ENCODE data around the gene DLX4.

DLX4 gene

DNA sequence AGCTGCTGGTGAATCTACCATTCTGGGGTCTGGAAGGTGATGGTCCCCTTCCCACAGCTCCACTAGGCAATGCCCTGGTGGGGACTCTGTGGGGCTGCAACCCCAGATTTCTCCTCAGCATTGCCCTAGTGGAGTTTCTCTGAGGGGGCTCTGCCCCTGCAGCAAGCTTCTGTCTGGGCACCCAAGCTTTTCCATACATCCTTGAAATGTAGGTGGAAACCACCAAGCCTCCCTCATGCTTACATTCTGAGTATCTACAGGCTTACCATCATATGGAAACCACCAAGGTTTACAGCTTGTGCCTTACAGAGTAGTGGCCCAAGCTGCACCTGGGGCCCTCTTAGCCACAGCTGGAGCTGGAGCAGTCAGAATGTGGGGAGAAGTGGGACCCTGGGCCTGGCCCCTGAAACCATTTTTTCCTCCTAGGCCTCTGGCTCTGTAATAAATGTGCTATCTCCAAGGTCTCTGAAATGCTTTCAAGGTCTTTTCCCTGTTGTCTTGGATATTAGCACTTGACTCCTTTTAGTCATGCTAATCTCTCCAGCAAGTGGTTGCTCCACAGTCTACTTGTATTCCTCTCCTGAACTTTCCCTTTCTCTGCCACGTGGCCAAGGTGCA lies 45.6 kb downstream of the DLX4 start:
- Histone ChIP-seq H3K9me3 (ENCODE audit: control insufficient read depth, low read length) (no peaks in the 10 kb centered on the region), H3K27me3 (ENCODE audit: control insufficient read depth, insufficient read depth, low read length) (no peaks in the 10 kb centered on the region), H3K4me3 (ENCODE audit: low read length) (no peak overlapping the region), H3K9ac (ENCODE audit: low read length) (no peak overlapping the region), H3K36me3 (ENCODE audit: control insufficient read depth, insufficient read depth, low read length) (no peaks in the 10 kb centered on the region), H3K4me1 (ENCODE audit: control insufficient read depth, insufficient read depth, low read length) (no peaks in the 10 kb centered on the region)

DNA sequence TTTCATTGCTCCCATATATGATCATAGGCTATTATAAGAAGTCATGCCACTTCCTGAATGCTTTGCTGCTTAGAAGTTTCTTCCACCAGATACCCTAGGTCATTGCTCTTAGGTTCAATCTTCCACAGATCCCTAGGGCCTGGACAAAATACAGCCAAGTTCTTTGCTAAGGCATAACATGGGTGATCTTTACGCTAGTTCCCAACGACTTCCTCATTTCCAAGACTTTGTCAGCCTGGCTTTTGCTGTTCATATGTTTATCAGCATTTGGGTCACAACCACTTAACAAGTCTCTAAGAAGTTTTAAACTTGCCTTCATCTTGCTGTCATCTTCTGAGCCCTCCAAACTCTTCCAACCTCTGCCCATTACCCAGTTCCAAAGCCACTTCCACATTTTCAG lies 46.2 kb downstream of the DLX4 start:
- no peaks in the 10 kb centered on the region for H3K36me3 ChIP-seq (ENCODE audit: control insufficient read depth, insufficient read depth, low read length)
- no peaks in the 10 kb centered on the region for H3K27me3 ChIP-seq (ENCODE audit: control insufficient read depth, insufficient read depth, low read length)
- H3K9ac ChIP-seq (ENCODE audit: low read length), result no peak overlapping the region
- H3K4me3 ChIP-seq (ENCODE audit: low read length), result no peak overlapping the region
- no peaks in the 10 kb centered on the region for H3K4me1 ChIP-seq (ENCODE audit: control insufficient read depth, insufficient read depth, low read length)
- H3K9me3 ChIP-seq (ENCODE audit: control insufficient read depth, low read length), result no peaks in the 10 kb centered on the region

DNA sequence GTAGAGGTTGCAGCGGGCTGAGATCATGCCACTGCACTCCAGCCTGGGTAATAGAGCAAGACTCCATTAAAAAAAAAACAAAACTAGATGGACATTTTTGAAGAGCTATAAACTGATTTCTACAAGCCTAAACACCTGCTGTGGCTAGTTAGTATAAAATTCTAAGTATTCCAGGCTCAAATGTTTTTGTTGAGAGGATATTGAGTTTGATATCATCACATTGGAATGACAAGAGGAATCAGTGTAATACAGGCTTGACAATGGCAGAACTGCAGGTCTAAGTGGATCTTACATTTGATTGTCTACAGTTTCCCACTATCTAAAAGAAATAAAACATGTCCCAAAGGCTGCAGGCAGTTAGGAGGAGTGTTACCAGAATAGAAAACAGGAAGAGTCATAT lies 49.9 kb downstream of the DLX4 start:
- Histone ChIP-seq H3K9me3 (ENCODE audit: control insufficient read depth, low read length) (no peaks in the 10 kb centered on the region), H3K27me3 (ENCODE audit: control insufficient read depth, insufficient read depth, low read length) (no peaks in the 10 kb centered on the region), H3K9ac (ENCODE audit: low read length) (no peak overlapping the region), H3K4me3 (ENCODE audit: low read length) (no peak overlapping the region), H3K36me3 (ENCODE audit: control insufficient read depth, insufficient read depth, low read length) (no peaks in the 10 kb centered on the region), H3K4me1 (ENCODE audit: control insufficient read depth, insufficient read depth, low read length) (no peaks in the 10 kb centered on the region)

DNA sequence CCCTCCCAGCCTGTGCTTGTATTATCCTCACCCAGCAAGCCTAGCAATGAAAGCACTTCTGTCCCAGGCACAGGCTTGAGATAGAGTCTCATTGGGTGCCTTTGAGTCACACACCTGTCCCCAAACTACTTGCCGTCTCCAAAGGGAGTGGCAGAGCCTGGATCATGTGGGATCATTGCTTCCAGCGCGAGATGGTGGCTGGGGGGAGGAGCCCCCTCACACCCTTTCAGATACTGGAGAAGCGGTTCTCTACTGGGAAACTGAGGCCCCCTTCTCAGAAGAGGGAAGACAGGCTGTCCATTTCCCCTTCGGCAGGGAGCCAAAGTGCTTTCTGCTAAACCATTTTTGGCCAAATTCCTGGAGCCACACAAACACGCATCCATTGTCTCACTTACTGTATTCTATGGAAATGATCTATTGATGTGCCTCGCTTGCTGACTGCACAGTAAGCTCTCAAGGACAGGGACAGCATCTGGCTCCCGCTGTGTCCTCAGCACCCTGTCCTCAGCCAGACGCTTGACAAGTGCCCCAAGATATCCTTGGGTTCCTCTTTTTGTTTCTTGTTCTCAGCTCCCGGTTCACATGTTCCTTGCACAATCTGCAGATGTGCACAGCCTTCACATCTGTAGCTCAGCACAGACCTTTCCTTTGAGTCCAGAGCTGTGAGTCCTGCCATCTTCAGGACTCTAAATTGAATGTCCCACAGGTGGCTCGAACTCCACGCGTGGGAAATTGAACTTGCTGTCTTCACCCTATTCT lies 52.0 kb downstream of the DLX4 start:
- Histone ChIP-seq H3K36me3 (ENCODE audit: control insufficient read depth, insufficient read depth, low read length) (no peaks in the 10 kb centered on the region), H3K4me3 (ENCODE audit: low read length) (no peak overlapping the region), H3K4me1 (ENCODE audit: control insufficient read depth, insufficient read depth, low read length) (no peaks in the 10 kb centered on the region), H3K9me3 (ENCODE audit: control insufficient read depth, low read length) (no peaks in the 10 kb centered on the region), H3K9ac (ENCODE audit: low read length) (no peak overlapping the region), H3K27me3 (ENCODE audit: control insufficient read depth, insufficient read depth, low read length) (no peaks in the 10 kb centered on the region)

DNA sequence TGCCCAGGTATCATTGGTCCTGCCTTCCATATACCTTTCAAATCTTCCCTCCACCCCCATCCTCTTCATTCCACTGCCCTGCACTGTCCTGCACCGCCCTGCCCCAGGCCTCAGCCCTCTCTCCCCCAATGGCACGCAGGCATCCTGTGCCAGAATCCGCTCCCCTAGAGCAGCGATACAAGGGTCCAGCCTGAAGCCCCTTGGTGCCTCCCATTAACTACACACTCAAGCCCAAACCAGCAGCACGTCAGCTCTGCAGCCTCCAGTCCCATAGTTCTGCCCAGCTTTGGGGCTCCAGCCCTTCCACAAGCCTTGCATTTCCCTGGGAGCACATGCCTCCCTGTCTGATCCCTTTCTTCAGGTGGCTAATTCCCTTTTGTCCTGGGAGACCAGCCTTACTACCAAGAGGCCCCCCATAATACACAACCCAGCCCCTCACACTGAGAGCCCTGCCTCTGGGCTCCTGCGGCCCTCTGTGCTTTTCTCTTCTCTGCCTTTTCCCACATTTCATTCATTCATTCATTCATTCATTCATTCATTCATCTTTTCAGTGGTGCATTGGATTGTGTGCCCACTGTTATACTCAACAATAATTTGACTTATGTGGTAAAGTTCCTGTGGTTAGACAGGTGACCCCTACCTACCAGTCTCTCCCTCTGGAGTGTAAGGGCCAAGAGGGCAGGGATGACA lies 52.8 kb downstream of the DLX4 start:
- Histone ChIP-seq H3K27me3 (ENCODE audit: control insufficient read depth, insufficient read depth, low read length) (no peaks in the 10 kb centered on the region), H3K9me3 (ENCODE audit: control insufficient read depth, low read length) (no peaks in the 10 kb centered on the region), H3K9ac (ENCODE audit: low read length) (no peak overlapping the region), H3K36me3 (ENCODE audit: control insufficient read depth, insufficient read depth, low read length) (no peaks in the 10 kb centered on the region), H3K4me1 (ENCODE audit: control insufficient read depth, insufficient read depth, low read length) (no peaks in the 10 kb centered on the region), H3K4me3 (ENCODE audit: low read length) (no peak overlapping the region)

DNA sequence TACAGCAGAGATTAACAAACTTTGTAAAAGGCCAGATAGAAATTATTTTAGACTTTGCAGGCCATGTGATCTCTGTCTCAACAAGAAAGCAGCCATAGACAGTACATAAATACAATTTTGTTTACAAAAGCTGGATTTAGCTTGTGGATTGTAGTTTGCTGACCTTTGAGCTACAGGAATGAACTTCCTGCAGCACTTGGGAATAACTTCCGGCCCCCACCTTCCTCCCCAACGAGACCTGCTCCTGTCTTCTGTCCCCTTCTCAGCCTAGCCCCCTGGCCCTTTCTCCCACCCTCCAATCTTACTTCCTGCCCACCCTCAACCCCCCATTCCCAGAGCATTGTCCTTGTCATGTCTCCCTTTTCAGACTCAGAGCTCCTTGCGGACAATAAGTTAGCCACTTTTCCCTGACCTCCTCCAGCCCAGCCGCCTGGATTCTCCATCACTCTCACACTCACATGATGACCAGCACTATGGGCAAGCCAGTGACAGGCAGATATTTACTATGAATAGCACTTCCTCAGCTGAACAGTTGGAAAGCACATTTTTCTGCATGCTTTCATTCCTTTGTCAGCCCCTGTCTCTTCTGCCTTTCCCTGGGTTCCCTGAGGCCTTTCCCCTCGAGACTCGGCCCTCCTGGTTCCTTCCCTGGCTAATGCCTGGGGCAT lies 53.6 kb downstream of the DLX4 start:
- Histone ChIP-seq H3K27me3 (ENCODE audit: control insufficient read depth, insufficient read depth, low read length) (no peaks in the 10 kb centered on the region), H3K4me1 (ENCODE audit: control insufficient read depth, insufficient read depth, low read length) (peaks cover 7% of the 10 kb centered on the region), H3K36me3 (ENCODE audit: control insufficient read depth, insufficient read depth, low read length) (no peaks in the 10 kb centered on the region), H3K9me3 (ENCODE audit: control insufficient read depth, low read length) (no peaks in the 10 kb centered on the region), H3K9ac (ENCODE audit: low read length) (no peak overlapping the region), H3K4me3 (ENCODE audit: low read length) (no peak overlapping the region)

DNA sequence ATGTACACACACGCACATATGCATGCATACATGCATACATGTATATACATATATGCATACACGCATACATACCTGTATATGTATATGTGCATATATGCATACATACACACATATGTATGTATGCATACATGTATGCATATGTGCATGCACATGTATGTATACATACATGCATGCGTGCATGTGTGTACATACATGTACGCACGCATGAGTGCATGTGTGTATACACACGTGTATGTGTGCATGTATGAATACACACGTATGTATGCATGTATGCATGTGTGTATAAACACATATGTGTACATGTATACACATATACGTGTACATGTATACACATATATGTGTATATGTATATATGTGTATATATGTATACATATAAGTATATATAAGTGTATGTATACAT lies 54.5 kb downstream of the DLX4 start:
- no peaks in the 10 kb centered on the region for H3K36me3 ChIP-seq (ENCODE audit: control insufficient read depth, insufficient read depth, low read length)
- no peaks in the 10 kb centered on the region for H3K27me3 ChIP-seq (ENCODE audit: control insufficient read depth, insufficient read depth, low read length)
- no peak overlapping the region for H3K4me3 ChIP-seq (ENCODE audit: low read length)
- no peaks in the 10 kb centered on the region for H3K9me3 ChIP-seq (ENCODE audit: control insufficient read depth, low read length)
- H3K9ac ChIP-seq (ENCODE audit: low read length), result no peak overlapping the region
- H3K4me1 ChIP-seq (ENCODE audit: control insufficient read depth, insufficient read depth, low read length), result peaks cover 13% of the 10 kb centered on the region
